OCI-LY1 (cell line): Measurements from ENCODE around the gene HSF5.
"Not testable (repeated sequence)": the region's sequence is repeated elsewhere in the genome, so short reads cannot be mapped to it uniquely, and the experiment has no call there.

Experiments
- H2AFZ ChIP-seq: fragments of 200-600 bp; sonication (generic), shearing (Covaris generic); 2 replicates; pipeline ENCODE4 v1.6.0; 2014; ENCODE audit warnings: antibody characterized with exemption, mild to moderate bottlenecking, low read length
- H3F3A ChIP-seq: fragments of 200-600 bp; sonication (generic), shearing (Covaris generic); 2 replicates; pipeline ENCODE4 v1.6.0; 2014; ENCODE audit warnings: mild to moderate bottlenecking, antibody characterized with exemption, low read length, moderate library complexity; ENCODE audit not compliant: insufficient read depth
- H3K27ac ChIP-seq: fragments of 200-600 bp; sonication (generic); 2 replicates; pipeline ENCODE4 v1.5.1; 2014; ENCODE audit warnings: low read length, mixed run types, mild to moderate bottlenecking, low read depth; ENCODE audit not compliant: poor library complexity, severe bottlenecking
- H3K27me3 ChIP-seq: fragments of 200-600 bp; sonication (generic); 2 replicates; pipeline ENCODE4 v1.6.0; 2014; ENCODE audit warnings: antibody characterized with exemption, mild to moderate bottlenecking, low read length, moderate library complexity; ENCODE audit not compliant: insufficient read depth
- H3K36me3 ChIP-seq: fragments of 200-600 bp; sonication (generic); 2 replicates; pipeline ENCODE4 v1.6.1; 2014; ENCODE audit warnings: mild to moderate bottlenecking, antibody characterized with exemption, low read length, moderate library complexity, mixed read lengths; ENCODE audit not compliant: insufficient read depth
- H3K4me1 ChIP-seq: fragments of 200-600 bp; sonication (generic); 2 replicates; pipeline ENCODE4 v1.5.1; 2014; ENCODE audit warnings: mild to moderate bottlenecking, low read length, moderate library complexity; ENCODE audit not compliant: insufficient read depth, severe bottlenecking
- H3K4me2 ChIP-seq: fragments of 200-600 bp; sonication (generic), shearing (Covaris generic); 2 replicates; pipeline ENCODE4 v1.6.1; 2014; ENCODE audit warnings: low read length
- H3K4me3 ChIP-seq: fragments of 200-600 bp; sonication (generic); 2 replicates; pipeline ENCODE4 v1.5.1; 2014; ENCODE audit warnings: low read length, low read depth, mild to moderate bottlenecking, mixed read lengths; ENCODE audit not compliant: poor library complexity, severe bottlenecking
- H3K79me2 ChIP-seq: fragments of 200-600 bp; shearing (Covaris generic); 2 replicates; pipeline ENCODE4 v1.6.1; 2016; ENCODE audit warnings: mixed run types, low read length, mixed read lengths; ENCODE audit not compliant: insufficient read depth
- H3K9ac ChIP-seq: fragments of 200-600 bp; sonication (generic), shearing (Covaris generic); 2 replicates; pipeline ENCODE4 v1.6.1; 2014; ENCODE audit warnings: mild to moderate bottlenecking, low read length, mixed read lengths
- H3K9me2 ChIP-seq: fragments of 200-600 bp; sonication (generic), shearing (Covaris generic); 2 replicates; pipeline ENCODE4 v1.6.1; 2014; ENCODE audit warnings: low read depth, mild to moderate bottlenecking, low read length, mixed read lengths
- H3K9me3 ChIP-seq: fragments of 200-600 bp; shearing (Covaris generic); 2 replicates; pipeline ENCODE4 v1.6.1; 2014; ENCODE audit warnings: low read length, mixed read lengths
- H4K20me1 ChIP-seq: fragments of 200-600 bp; sonication (generic), shearing (Covaris generic); 2 replicates; pipeline ENCODE4 v1.6.0; 2016; ENCODE audit warnings: mild to moderate bottlenecking, low read length; ENCODE audit not compliant: insufficient read depth
- CTCF ChIP-seq: fragments of 200-600 bp; sonication (generic), shearing (Covaris generic); IDR thresholded peaks from 2 replicates; pipeline ENCODE4 v1.5.1; 2017; ENCODE audit warnings: mild to moderate bottlenecking, antibody characterized with exemption, low read length, moderate library complexity, mixed read lengths
- EZH2 ChIP-seq: fragments of 200-600 bp; sonication (generic), shearing (Covaris generic); IDR thresholded peaks from 2 replicates; pipeline ENCODE4 v1.8.0; 2017; ENCODE audit warnings: borderline replicate concordance, mixed run types, mild to moderate bottlenecking, antibody characterized with exemption, low read length, moderate library complexity, mixed read lengths

The HSF5 gene

DNA sequence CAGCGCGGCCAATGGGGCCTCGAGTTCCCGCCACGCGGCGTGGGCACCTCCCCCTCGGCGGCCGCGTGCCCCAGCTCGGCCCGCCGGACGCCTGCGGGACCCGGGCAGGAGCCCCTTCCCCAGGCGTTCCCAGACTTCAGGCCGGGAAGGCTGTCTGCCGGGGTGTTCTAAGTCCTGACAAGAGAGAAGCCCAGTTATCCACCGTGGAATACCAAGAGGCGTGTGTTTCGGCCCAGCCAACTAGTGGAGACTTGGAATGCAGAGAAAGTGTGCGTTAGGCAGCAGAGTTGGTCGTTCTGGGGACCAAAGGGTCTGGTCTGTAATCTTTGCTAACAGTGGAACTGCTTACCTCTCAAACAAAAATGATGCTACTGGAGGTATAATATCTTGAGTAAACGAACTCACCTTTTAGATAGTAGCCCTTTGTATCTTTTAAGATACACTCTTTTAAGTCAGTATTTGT, 251 bp upstream of the HSF5 start:
- Histone ChIP-seq H2AFZ (no peak overlapping the region), H3K79me2 (no peaks in the 10 kb centered on the region), H3K36me3 (peaks cover 59% of the 10 kb centered on the region), H4K20me1 (no peaks in the 10 kb centered on the region), H3K9me2 (no peaks in the 10 kb centered on the region), H3F3A (no peaks in the 10 kb centered on the region), H3K9ac (no peak overlapping the region), H3K27ac (no peak overlapping the region), H3K4me1 (no peaks in the 10 kb centered on the region), H3K27me3 (no peaks in the 10 kb centered on the region), H3K9me3 (no peaks in the 10 kb centered on the region), H3K4me2 (no peak overlapping the region), H3K4me3 (no peak overlapping the region)
- TF ChIP-seq CTCF (no peak), EZH2 (no peak)

- Histone ChIP-seq H3K9me2 (no peaks in the 10 kb centered on the region), H3K27ac (no peak overlapping the region), H3K4me3 (no peak overlapping the region), H3K4me1 (no peaks in the 10 kb centered on the region), H2AFZ (no peak overlapping the region), H3F3A (no peaks in the 10 kb centered on the region), H4K20me1 (no peaks in the 10 kb centered on the region), H3K4me2 (no peak overlapping the region), H3K36me3 (peaks cover 21% of the 10 kb centered on the region), H3K9me3 (no peaks in the 10 kb centered on the region), H3K27me3 (no peaks in the 10 kb centered on the region), H3K79me2 (no peaks in the 10 kb centered on the region), H3K9ac (no peak overlapping the region)
- TF ChIP-seq EZH2 = no peak
- no peak for TF ChIP-seq CTCF
These were observed 3.6 kb downstream of the HSF5 start for GRCh38 chr17:58484600-58484999.

GRCh38 chr17:58481798-58482197, 6.4 kb downstream of the HSF5 start:
- H3F3A ChIP-seq, H3K4me3 ChIP-seq, H2AFZ ChIP-seq, H3K9me2 ChIP-seq, H3K36me3 ChIP-seq, H3K4me2 ChIP-seq, H3K4me1 ChIP-seq, H3K27me3 ChIP-seq, H4K20me1 ChIP-seq, H3K9ac ChIP-seq, H3K9me3 ChIP-seq, H3K79me2 ChIP-seq, H3K27ac ChIP-seq: not testable (repeated sequence)

GRCh38 chr17:58480090-58480489, 8.1 kb downstream of the HSF5 start:
- Histone ChIP-seq H3K9ac (no peak overlapping the region), H3K27ac (no peak overlapping the region), H3K9me2 (no peaks in the 10 kb centered on the region), H2AFZ (no peak overlapping the region), H3K9me3 (no peaks in the 10 kb centered on the region), H3K79me2 (no peaks in the 10 kb centered on the region), H3K4me3 (no peak overlapping the region), H3K4me1 (no peaks in the 10 kb centered on the region), H3K4me2 (no peak overlapping the region), H3F3A (no peaks in the 10 kb centered on the region), H3K36me3 (no peaks in the 10 kb centered on the region), H4K20me1 (no peaks in the 10 kb centered on the region), H3K27me3 (no peaks in the 10 kb centered on the region)
- no peak for TF ChIP-seq CTCF
- no peak for TF ChIP-seq EZH2
